ENCODE results near the gene GGCT. TPM values are rescaled to one million over a fixed set of nuclear protein-coding genes. Genes with fewer than 3 reads are reported as not detected.

Gene GGCT
- total RNA-seq, 5 donors from 2014 or later (not counting 1 experiment from before 2014, with no cell fraction given) = 7.4 to 14.1 (median 12.5) TPM

DNA sequence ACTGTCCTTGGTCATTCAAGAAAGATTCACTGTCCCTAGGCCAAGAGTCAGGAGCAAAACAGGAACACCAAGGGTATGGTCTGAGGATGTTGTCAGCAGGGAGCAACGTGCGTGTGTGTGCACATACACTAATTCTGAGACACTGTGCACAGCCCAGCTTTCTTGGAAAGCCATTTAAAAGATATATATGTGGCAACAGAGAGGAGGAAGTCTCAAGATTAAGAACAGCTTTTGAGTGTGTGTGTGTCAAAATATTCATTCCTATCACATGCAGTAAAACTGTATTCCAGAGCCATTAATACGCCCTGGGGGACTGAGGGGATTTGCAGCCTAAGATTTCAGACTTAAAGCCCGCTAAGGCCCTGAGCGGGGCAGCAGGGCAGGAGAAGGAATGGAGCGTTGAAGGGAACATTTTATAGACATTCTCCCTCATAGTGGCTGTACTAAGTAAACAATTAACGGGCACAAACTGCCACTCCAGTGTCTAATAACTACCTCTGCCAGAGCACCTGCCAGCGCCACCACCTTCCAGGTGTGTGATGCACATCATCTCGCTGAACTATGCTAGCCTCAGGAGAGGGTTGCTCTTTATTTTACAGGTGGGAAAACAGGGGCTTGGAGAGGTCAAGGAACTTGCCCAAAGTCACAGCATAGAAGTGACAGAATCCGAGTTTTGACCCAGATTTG, 28.0 kb downstream of the GGCT start:
- peaks cover 0 to 5% of the 10 kb centered on the region in 2 donors for H3K36me3 ChIP-seq (ENCODE audit: control insufficient read depth in 2 of 2, extremely low read depth in 1 of 2, insufficient read depth in 1 of 2, low read length in 1 of 2)
- Mint-ChIP-seq H3K36me3 (peaks cover 22% of the 10 kb centered on the region), H3K27ac (peak overlapping the region in 1 of 2 donors; percentile 13), H3K4me1 (peaks cover 63 to 78% (median 78%) of the 10 kb centered on the region in 3 donors), H3K27me3 (no peaks in the 10 kb centered on the region), H3K4me3 (peak overlapping the region in 2 of 3 donors; percentile 42 to 92), H3K9me3 (no peaks in the 10 kb centered on the region)
- no CpG with 5 or more reads among the region's 10 CpGs for WGBS (ENCODE audit: insufficient coverage)
- ChIA-PET CTCF (no interaction called here), POLR2A (interaction anchor here in 1 of 2 donors (0.6 kb wide), 1 partner anchor 1293 kb away, joined by 5 read pairs; no protein-coding TSS in a partner anchor)
- H3K4me1 ChIP-seq (ENCODE audit: control insufficient read depth in 1 of 2, extremely low read depth in 1 of 2, insufficient read depth in 2 of 2, low read length in 2 of 2) = peaks cover 9 to 41% of the 10 kb centered on the region in 2 experiments
- H3K27ac ChIP-seq (ENCODE audit: low read length) = no peak overlapping the region
- no peaks in the 10 kb centered on the region for H3K9me3 ChIP-seq
- H3K27me3 ChIP-seq (replicated peaks in 1 of 2; ENCODE audit: control insufficient read depth in 2 of 2, extremely low read depth in 1 of 2, insufficient read depth in 2 of 2, low read length in 1 of 2) = no peaks in the 10 kb centered on the region
- DNase-seq (no peak), ATAC-seq (replicated peaks in 1 of 4) (no peak)
- no peak overlapping the region for H3K4me3 ChIP-seq (ENCODE audit: control insufficient read depth in 1 of 2, extremely low read depth in 1 of 2, low read length in 1 of 2)

DNA sequence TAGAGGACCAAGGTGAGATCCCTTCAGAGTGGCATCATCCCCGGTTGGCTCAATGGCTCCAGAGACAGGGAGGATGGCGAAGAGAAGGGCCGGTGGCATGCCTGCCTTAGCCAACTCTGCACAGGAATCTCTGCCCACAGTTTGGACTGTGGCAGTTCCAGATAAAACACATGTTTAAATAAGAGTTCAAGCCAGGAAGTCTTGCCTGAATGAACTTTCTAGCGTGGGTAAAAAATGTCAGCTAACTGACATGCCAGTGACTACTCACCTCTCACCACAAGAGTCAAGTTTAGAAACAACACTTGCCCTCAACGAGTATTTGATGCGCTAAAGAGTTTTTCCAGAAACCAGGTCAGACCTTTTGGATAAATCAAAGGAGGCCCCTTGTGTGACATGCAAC, 29.0 kb downstream of the GGCT start:
- Mint-ChIP-seq H3K36me3 (peaks cover 23% of the 10 kb centered on the region), H3K4me3 (no peak overlapping the region), H3K27me3 (no peaks in the 10 kb centered on the region), H3K27ac (no peak overlapping the region), H3K9me3 (no peaks in the 10 kb centered on the region), H3K4me1 (peaks cover 73 to 88% (median 88%) of the 10 kb centered on the region in 3 donors)
- ATAC-seq (replicated peaks in 1 of 4) = no peak
- Histone ChIP-seq H3K36me3 (ENCODE audit: control insufficient read depth in 2 of 2, extremely low read depth in 1 of 2, insufficient read depth in 1 of 2, low read length in 1 of 2) (peaks cover 0 to 5% of the 10 kb centered on the region in 2 donors), H3K27me3 (replicated peaks in 1 of 2; ENCODE audit: control insufficient read depth in 2 of 2, extremely low read depth in 1 of 2, insufficient read depth in 2 of 2, low read length in 1 of 2) (no peaks in the 10 kb centered on the region), H3K4me1 (ENCODE audit: control insufficient read depth in 1 of 2, extremely low read depth in 1 of 2, insufficient read depth in 2 of 2, low read length in 2 of 2) (peaks cover 11 to 46% of the 10 kb centered on the region in 2 experiments), H3K9me3 (no peaks in the 10 kb centered on the region), H3K27ac (ENCODE audit: low read length) (no peak overlapping the region), H3K4me3 (ENCODE audit: control insufficient read depth in 1 of 2, extremely low read depth in 1 of 2, low read length in 1 of 2) (no peak overlapping the region)
- POLR2A ChIA-PET = no interaction called here
- CTCF ChIA-PET = no interaction called here
- 69% methylated on average over 4 of the region's 6 CpGs for WGBS (ENCODE audit: insufficient coverage)
- no peak for DNase-seq

DNA sequence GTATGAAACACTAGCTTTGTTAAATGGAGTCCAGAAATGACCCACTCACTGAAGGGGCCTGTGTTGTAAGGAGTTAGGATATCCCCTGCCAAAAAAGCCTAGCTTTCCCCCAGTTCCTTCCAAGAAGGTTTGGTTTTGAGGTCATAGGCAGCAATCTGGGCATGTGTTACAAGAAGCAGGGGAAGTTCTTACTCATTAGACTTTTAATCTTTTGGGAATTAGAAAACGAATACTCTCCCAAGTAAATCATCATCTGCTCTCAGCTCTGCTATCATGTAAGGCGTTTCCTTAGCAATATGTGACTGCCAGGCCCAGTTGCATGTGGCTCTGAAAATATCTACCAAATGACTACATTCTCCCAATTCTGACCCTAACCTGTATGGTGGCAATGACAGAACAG, 29.7 kb downstream of the GGCT start:
- H3K4me1 Mint-ChIP-seq = peaks cover 80 to 89% (median 89%) of the 10 kb centered on the region in 3 donors
- peaks cover 29% of the 10 kb centered on the region for H3K36me3 Mint-ChIP-seq
- DNase-seq = no peak
- Histone ChIP-seq H3K4me1 (ENCODE audit: control insufficient read depth in 1 of 2, extremely low read depth in 1 of 2, insufficient read depth in 2 of 2, low read length in 2 of 2) (peaks cover 11 to 45% of the 10 kb centered on the region in 2 experiments), H3K27me3 (replicated peaks in 1 of 2; ENCODE audit: control insufficient read depth in 2 of 2, extremely low read depth in 1 of 2, insufficient read depth in 2 of 2, low read length in 1 of 2) (no peaks in the 10 kb centered on the region), H3K27ac (ENCODE audit: low read length) (no peak overlapping the region), H3K9me3 (no peaks in the 10 kb centered on the region), H3K4me3 (ENCODE audit: control insufficient read depth in 1 of 2, extremely low read depth in 1 of 2, low read length in 1 of 2) (no peak overlapping the region), H3K36me3 (ENCODE audit: control insufficient read depth in 2 of 2, extremely low read depth in 1 of 2, insufficient read depth in 1 of 2, low read length in 1 of 2) (peaks cover 1 to 5% of the 10 kb centered on the region in 2 donors)
- POLR2A ChIA-PET = no interaction called here
- H3K9me3 Mint-ChIP-seq = no peaks in the 10 kb centered on the region
- H3K27me3 Mint-ChIP-seq = no peaks in the 10 kb centered on the region
- 83% methylated on average over 2 of the region's 2 CpGs for WGBS (ENCODE audit: insufficient coverage)
- no peak overlapping the region for H3K4me3 Mint-ChIP-seq
- CTCF ChIA-PET = interaction anchor here in 1 of 2 donors (0.5 to 0.6 kb wide), 2 partner anchors 11 to 500 kb away, joined by 3 to 4 read pairs; no protein-coding TSS in a partner anchor
- ATAC-seq (replicated peaks in 1 of 4) = no peak
- H3K27ac Mint-ChIP-seq = no peak overlapping the region

DNA sequence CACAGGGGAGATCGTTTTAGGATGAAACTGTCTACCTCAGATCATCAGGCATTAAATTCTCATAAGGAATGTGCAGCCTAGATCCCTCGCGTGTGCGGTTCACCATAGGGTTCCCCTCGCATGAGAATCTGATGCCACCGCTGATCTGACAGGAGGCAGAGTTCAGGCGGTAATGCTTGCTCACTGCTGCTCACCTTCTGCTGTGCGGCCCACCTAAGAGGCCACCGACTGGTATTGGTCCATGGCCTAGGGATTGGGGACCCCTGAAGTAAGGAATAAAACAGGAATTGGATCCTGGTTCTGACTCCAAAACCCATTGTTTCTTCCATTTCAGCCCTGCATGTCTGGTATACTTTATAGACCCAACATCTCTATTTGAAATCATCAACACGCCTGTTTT, 30.1 kb downstream of the GGCT start:
- 95% methylated on average over 8 of the region's 10 CpGs for WGBS (ENCODE audit: insufficient coverage)
- H3K4me3 ChIP-seq (ENCODE audit: control insufficient read depth in 1 of 2, extremely low read depth in 1 of 2, low read length in 1 of 2) = no peak overlapping the region
- H3K27ac Mint-ChIP-seq = peak overlapping the region in 1 of 2 donors; percentile 17
- no peaks in the 10 kb centered on the region for H3K27me3 Mint-ChIP-seq
- no peak overlapping the region for H3K4me3 Mint-ChIP-seq
- H3K4me1 ChIP-seq (ENCODE audit: control insufficient read depth in 1 of 2, extremely low read depth in 1 of 2, insufficient read depth in 2 of 2, low read length in 2 of 2) = peaks cover 11 to 41% of the 10 kb centered on the region in 2 experiments
- ChIA-PET CTCF (interaction anchor here in 1 of 2 donors (0.5 to 0.6 kb wide), 2 partner anchors 11 to 500 kb away, joined by 3 to 4 read pairs; no protein-coding TSS in a partner anchor), POLR2A (no interaction called here)
- ATAC-seq (replicated peaks in 1 of 4) (no peak), DNase-seq (no peak)
- H3K4me1 Mint-ChIP-seq = peaks cover 84 to 89% (median 87%) of the 10 kb centered on the region in 3 donors
- peaks cover 31% of the 10 kb centered on the region for H3K36me3 Mint-ChIP-seq
- H3K36me3 ChIP-seq (ENCODE audit: control insufficient read depth in 2 of 2, extremely low read depth in 1 of 2, insufficient read depth in 1 of 2, low read length in 1 of 2) = peaks cover 4 to 5% of the 10 kb centered on the region in 2 donors
- no peaks in the 10 kb centered on the region for H3K9me3 ChIP-seq
- no peaks in the 10 kb centered on the region for H3K27me3 ChIP-seq (replicated peaks in 1 of 2; ENCODE audit: control insufficient read depth in 2 of 2, extremely low read depth in 1 of 2, insufficient read depth in 2 of 2, low read length in 1 of 2)
- no peaks in the 10 kb centered on the region for H3K9me3 Mint-ChIP-seq
- no peak overlapping the region for H3K27ac ChIP-seq (ENCODE audit: low read length)

DNA sequence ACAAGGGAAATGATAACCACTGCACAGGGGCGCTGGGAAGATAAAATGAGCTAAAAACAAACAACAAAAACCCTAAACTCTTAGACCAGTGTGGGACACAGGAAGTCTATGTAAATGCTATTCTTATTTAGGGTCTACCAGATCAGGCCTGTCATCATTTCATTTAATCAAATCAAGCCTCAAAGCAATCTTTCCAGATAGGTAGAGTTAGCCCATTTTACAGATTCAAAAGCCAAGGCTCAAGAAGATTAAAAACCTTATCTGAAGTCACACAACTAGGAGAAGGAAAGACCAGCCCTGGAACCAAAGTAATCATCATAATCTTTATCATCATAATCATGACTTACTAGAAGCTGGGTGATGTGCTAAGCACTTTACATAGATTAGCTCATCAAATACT, 30.7 kb downstream of the GGCT start:
- Mint-ChIP-seq H3K27ac (peak overlapping the region; percentile 17 to 29), H3K27me3 (no peaks in the 10 kb centered on the region), H3K36me3 (peaks cover 35% of the 10 kb centered on the region), H3K9me3 (no peaks in the 10 kb centered on the region), H3K4me1 (peaks cover 86 to 90% (median 89%) of the 10 kb centered on the region in 3 donors), H3K4me3 (no peak overlapping the region)
- ATAC-seq (replicated peaks in 1 of 4) = no peak
- Histone ChIP-seq H3K27me3 (replicated peaks in 1 of 2; ENCODE audit: control insufficient read depth in 2 of 2, extremely low read depth in 1 of 2, insufficient read depth in 2 of 2, low read length in 1 of 2) (no peaks in the 10 kb centered on the region), H3K36me3 (ENCODE audit: control insufficient read depth in 2 of 2, extremely low read depth in 1 of 2, insufficient read depth in 1 of 2, low read length in 1 of 2) (peaks cover 4 to 5% of the 10 kb centered on the region in 2 donors), H3K27ac (ENCODE audit: low read length) (no peak overlapping the region), H3K4me3 (ENCODE audit: control insufficient read depth in 1 of 2, extremely low read depth in 1 of 2, low read length in 1 of 2) (no peak overlapping the region), H3K9me3 (no peaks in the 10 kb centered on the region), H3K4me1 (ENCODE audit: control insufficient read depth in 1 of 2, extremely low read depth in 1 of 2, insufficient read depth in 2 of 2, low read length in 2 of 2) (peaks cover 11 to 37% of the 10 kb centered on the region in 2 experiments)
- ChIA-PET POLR2A (interaction anchor here in 1 of 2 donors (0.6 kb wide), 1 partner anchor 117 kb away, joined by 10 read pairs; no protein-coding TSS in a partner anchor), CTCF (no interaction called here)
- no peak for DNase-seq
- WGBS (ENCODE audit: insufficient coverage) = no CpG with 5 or more reads among the region's 1 CpG

DNA sequence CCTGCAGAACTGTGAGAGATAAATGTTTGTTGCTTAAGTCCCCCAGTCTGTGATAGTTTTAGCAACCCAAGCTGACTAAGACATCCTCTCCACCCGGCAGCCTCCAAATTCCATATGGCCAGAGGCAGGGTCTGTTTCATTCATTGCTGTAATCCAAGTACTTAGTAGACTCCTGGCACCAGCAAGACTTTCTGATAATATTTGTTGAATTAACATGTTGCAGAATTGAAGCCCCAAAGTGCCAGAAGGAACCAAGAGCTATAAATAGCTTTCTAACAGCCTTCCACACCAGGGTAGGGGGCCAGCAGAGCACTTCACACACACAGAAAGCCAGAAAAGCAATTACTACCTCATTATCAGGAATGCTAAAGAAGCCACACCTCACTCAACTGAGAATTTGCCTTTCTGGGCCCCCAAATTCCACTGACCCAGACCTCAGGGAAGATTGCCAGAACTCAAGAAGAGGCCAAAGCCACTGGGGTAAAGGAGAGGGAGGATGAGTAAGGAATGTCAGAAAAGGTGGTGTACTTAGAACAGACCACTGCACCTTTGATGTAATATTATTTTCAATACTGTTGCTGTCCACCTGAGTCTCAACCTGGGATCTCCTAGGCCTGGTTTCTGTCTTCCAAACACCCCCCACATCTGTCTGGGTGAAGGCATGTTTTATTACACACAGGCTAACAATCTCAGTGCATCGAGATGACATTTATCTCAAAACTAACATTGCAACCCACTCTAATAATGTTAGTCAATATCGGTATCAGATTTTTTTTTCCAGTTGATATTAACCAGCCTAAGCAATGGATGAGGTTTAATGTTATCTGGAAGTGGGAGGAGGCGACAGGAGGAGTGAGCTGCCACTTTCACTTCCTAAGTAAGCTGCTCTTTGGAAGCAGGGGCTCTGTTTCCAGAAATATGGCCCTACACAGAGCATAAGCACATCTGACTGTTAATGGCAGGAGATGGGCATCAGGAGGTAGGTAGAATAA, 31.5 kb downstream of the GGCT start:
- H3K36me3 ChIP-seq (ENCODE audit: control insufficient read depth in 2 of 2, extremely low read depth in 1 of 2, insufficient read depth in 1 of 2, low read length in 1 of 2) = peaks cover 4 to 5% of the 10 kb centered on the region in 2 donors
- Mint-ChIP-seq H3K4me3 (no peak overlapping the region), H3K27ac (no peak overlapping the region), H3K36me3 (peaks cover 39% of the 10 kb centered on the region), H3K9me3 (no peaks in the 10 kb centered on the region), H3K27me3 (no peaks in the 10 kb centered on the region), H3K4me1 (peaks cover 91 to 95% (median 95%) of the 10 kb centered on the region in 3 donors)
- POLR2A ChIA-PET = interaction anchor here in 1 of 2 donors (0.6 kb wide), 1 partner anchor 116 kb away, joined by 10 read pairs; no protein-coding TSS in a partner anchor
- H3K4me3 ChIP-seq (ENCODE audit: control insufficient read depth in 1 of 2, extremely low read depth in 1 of 2, low read length in 1 of 2) = no peak overlapping the region
- no CpG with 5 or more reads among the region's 4 CpGs for WGBS (ENCODE audit: insufficient coverage)
- H3K4me1 ChIP-seq (ENCODE audit: control insufficient read depth in 1 of 2, extremely low read depth in 1 of 2, insufficient read depth in 2 of 2, low read length in 2 of 2) = peaks cover 16 to 33% of the 10 kb centered on the region in 2 experiments
- no peaks in the 10 kb centered on the region for H3K9me3 ChIP-seq
- H3K27me3 ChIP-seq (replicated peaks in 1 of 2; ENCODE audit: control insufficient read depth in 2 of 2, extremely low read depth in 1 of 2, insufficient read depth in 2 of 2, low read length in 1 of 2) = no peaks in the 10 kb centered on the region
- ATAC-seq (replicated peaks in 1 of 4) = no peak
- DNase-seq = no peak
- CTCF ChIA-PET = no interaction called here
- H3K27ac ChIP-seq (ENCODE audit: low read length) = no peak overlapping the region
